Nephron (organoid): Measurements from ENCODE around the gene ABAT.
"Not testable (repeated sequence)": the region's sequence is repeated elsewhere in the genome, so short reads cannot be mapped to it uniquely, and the experiment has no call there.

Experiments used
- H3K27ac Mint-ChIP-seq, 3 experiments: 2 replicates each; pipeline ENCODE4 v1.8.0; 2020; ENCODE audit warnings: mixed read lengths in 3 of 3, mild to moderate bottlenecking in 2 of 3, moderate library complexity in 1 of 3
- H3K27me3 Mint-ChIP-seq: 2 replicates; pipeline ENCODE4 v1.8.0; 2021; ENCODE audit warnings: low read depth, mild to moderate bottlenecking, moderate library complexity, mixed read lengths
- H3K36me3 Mint-ChIP-seq: 2 replicates; pipeline ENCODE4 v1.8.0; 2020; ENCODE audit warnings: low read depth, mixed read lengths
- H3K4me1 Mint-ChIP-seq: 2 replicates; pipeline ENCODE4 v1.8.0; 2020; ENCODE audit warnings: mixed read lengths
- H3K4me3 Mint-ChIP-seq, 3 experiments: 2 replicates each; pipeline ENCODE4 v1.8.0; 2020; ENCODE audit warnings: mild to moderate bottlenecking in 3 of 3, mixed read lengths in 3 of 3, moderate library complexity in 2 of 3
- H3K9me3 Mint-ChIP-seq: 2 replicates; pipeline ENCODE4 v1.8.0; 2020; ENCODE audit warnings: mixed read lengths
- TF ChIP-seq, protein P1 (sequence below), 3 experiments: fragments of 200-600 bp; sonication (generic); IDR thresholded peaks; one replicate each; pipeline ENCODE4 v1.5.0; 2021; ENCODE audit warnings: antibody characterized with exemption in 3 of 3; ENCODE audit not compliant: unreplicated experiment in 3 of 3

The ABAT gene

GRCh38 chr16:8796469-8797363, 122.3 kb downstream of the ABAT start:
- Mint-ChIP-seq H3K9me3 (no peaks in the 10 kb centered on the region), H3K4me3 (peak overlapping the region; percentile 90 to 97 (median 95)), H3K27me3 (no peaks in the 10 kb centered on the region), H3K27ac (peak overlapping the region; percentile 67 to 83 (median 79)), H3K36me3 (peaks cover 3% of the 10 kb centered on the region), H3K4me1 (peaks cover 24% of the 10 kb centered on the region)
- TF ChIP-seq, protein P1, sequence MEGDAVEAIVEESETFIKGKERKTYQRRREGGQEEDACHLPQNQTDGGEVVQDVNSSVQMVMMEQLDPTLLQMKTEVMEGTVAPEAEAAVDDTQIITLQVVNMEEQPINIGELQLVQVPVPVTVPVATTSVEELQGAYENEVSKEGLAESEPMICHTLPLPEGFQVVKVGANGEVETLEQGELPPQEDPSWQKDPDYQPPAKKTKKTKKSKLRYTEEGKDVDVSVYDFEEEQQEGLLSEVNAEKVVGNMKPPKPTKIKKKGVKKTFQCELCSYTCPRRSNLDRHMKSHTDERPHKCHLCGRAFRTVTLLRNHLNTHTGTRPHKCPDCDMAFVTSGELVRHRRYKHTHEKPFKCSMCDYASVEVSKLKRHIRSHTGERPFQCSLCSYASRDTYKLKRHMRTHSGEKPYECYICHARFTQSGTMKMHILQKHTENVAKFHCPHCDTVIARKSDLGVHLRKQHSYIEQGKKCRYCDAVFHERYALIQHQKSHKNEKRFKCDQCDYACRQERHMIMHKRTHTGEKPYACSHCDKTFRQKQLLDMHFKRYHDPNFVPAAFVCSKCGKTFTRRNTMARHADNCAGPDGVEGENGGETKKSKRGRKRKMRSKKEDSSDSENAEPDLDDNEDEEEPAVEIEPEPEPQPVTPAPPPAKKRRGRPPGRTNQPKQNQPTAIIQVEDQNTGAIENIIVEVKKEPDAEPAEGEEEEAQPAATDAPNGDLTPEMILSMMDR (IDR thresholded peaks at IDR 0.05; ENCODE audit: unreplicated experiment in 3 of 3), result no peak

DNA sequence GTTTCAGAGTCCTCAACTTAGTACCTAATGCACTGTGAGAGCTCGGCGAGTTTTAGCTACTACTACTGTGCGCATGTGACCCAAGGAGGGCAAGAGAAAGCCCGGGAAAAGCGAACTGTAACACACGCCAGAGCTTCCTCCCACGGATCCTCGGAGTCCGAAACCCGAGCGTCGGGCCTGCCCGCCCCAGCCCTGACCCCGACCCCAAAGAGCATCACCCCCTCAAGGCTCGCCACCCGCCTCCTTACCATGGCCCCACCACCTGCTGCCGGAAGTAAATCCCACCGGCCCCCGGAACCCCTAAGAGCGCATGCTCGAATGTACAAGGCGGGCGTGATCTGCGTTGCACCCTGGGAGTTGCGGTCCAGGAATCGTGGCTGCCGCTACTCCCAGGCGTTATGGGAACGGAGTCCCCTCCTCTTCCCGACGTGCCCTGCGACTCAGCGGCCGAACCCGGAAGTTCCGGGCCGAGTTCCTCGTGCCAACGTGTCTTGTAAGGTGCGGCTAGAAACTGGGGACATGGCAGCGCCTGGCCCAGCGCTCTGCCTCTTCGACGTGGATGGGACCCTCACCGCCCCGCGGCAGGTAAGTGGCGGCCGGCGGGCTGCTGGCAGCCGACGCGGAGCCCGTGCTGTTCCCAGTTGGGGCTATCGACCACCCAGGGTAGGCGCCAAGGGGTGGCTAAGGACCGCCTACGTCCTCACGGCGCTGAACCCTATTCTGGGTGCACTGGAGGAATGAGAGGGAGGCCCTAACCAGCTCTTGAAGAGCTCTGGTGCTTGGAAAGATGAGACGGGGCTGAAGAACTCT, 123.2 kb downstream of the ABAT start, which contains the start of the genes PMM2 and TMEM186:
PMM2 (plus strand) TSS at position 476 of the 810 bp plus-strand sequence; CDS start at position 520, 44 bp downstream.
TMEM186 (minus strand) TSS at position 276 of the 810 bp plus-strand sequence; CDS start at position 251, 25 bp downstream.
- Mint-ChIP-seq H3K27ac (peak within 1 kb of the TSS; percentile 67 to 83 (median 79)), H3K36me3 (peaks cover 9% of the 10 kb centered on the region), H3K4me3 (peak within 1 kb of the TSS; percentile 90 to 97 (median 95)), H3K9me3 (no peaks in the 10 kb centered on the region), H3K27me3 (no peaks in the 10 kb centered on the region), H3K4me1 (peaks cover 24% of the 10 kb centered on the region)
- TF ChIP-seq, protein P1 (IDR thresholded peaks at IDR 0.05; ENCODE audit: unreplicated experiment in 3 of 3), result no peak

GRCh38 chr16:8798174-8798527, 123.7 kb downstream of the ABAT start:
- Mint-ChIP-seq H3K4me3 (peak overlapping the region; percentile 90 to 97 (median 95)), H3K4me1 (peaks cover 24% of the 10 kb centered on the region), H3K27me3 (no peaks in the 10 kb centered on the region), H3K9me3 (no peaks in the 10 kb centered on the region), H3K36me3 (peaks cover 14% of the 10 kb centered on the region), H3K27ac (peak overlapping the region; percentile 67 to 83 (median 79))
- TF ChIP-seq, protein P1 (IDR thresholded peaks at IDR 0.05; ENCODE audit: unreplicated experiment in 3 of 3), result no peak

GRCh38 chr16:8798535-8799157, 124.2 kb downstream of the ABAT start:
- H3K4me1 Mint-ChIP-seq, result peaks cover 24% of the 10 kb centered on the region
- no peaks in the 10 kb centered on the region for H3K9me3 Mint-ChIP-seq
- peaks cover 17% of the 10 kb centered on the region for H3K36me3 Mint-ChIP-seq
- TF ChIP-seq, protein P1 (IDR thresholded peaks at IDR 0.05; ENCODE audit: unreplicated experiment in 3 of 3), result no peak
- H3K27ac Mint-ChIP-seq, result peak overlapping the region; percentile 67 to 79 (median 72)
- peak overlapping the region; percentile 90 to 97 (median 95) for H3K4me3 Mint-ChIP-seq
- H3K27me3 Mint-ChIP-seq, result no peaks in the 10 kb centered on the region

GRCh38 chr16:8801701-8802100, 127.3 kb downstream of the ABAT start:
- peaks cover 22% of the 10 kb centered on the region for H3K4me1 Mint-ChIP-seq
- H3K36me3 Mint-ChIP-seq, result peaks cover 34% of the 10 kb centered on the region
- no peaks in the 10 kb centered on the region for H3K27me3 Mint-ChIP-seq
- TF ChIP-seq, protein P1 (IDR thresholded peaks at IDR 0.05; ENCODE audit: unreplicated experiment in 3 of 3), result no peak
- peak overlapping the region in 1 of 3 experiments; percentile 15 for H3K4me3 Mint-ChIP-seq
- no peaks in the 10 kb centered on the region for H3K9me3 Mint-ChIP-seq
- H3K27ac Mint-ChIP-seq, result no peak overlapping the region

DNA sequence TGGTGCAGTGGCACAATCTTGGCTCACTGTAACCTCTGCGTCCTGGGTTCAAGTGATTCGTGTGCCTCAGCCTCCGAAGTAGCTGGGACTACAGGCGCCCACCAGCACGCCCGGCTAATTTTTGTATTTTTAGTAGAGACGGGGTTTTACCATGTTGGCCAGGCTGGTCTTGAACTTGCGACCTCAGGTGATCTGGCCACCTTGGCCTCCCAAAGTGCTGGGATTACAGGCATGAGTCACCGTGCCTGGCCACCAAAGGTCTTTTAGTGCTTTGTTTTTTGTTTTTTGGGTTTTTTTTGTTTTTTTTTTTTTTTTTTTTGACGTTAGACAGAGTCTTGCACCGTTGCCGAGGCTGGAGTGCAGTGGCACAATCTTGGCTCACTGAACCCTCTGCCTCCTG, 129.3 kb downstream of the ABAT start:
- not testable (repeated sequence) for H3K27ac Mint-ChIP-seq, H3K4me1 Mint-ChIP-seq, H3K4me3 Mint-ChIP-seq, H3K27me3 Mint-ChIP-seq, H3K9me3 Mint-ChIP-seq
- H3K36me3 Mint-ChIP-seq, result peaks cover 48% of the 10 kb centered on the region
